ENCODE measurements around the gene COPB1. TPM values are rescaled to one million over a fixed set of nuclear protein-coding genes. Genes with fewer than 3 reads are reported as not detected.

The COPB1 gene
- total and polyA plus RNA-seq, 9 of the 15 experiments (the other 6 are each of a cell fraction or from before 2014, with no cell fraction given): 64.7 to 188 (median 91.6) TPM

DNA sequence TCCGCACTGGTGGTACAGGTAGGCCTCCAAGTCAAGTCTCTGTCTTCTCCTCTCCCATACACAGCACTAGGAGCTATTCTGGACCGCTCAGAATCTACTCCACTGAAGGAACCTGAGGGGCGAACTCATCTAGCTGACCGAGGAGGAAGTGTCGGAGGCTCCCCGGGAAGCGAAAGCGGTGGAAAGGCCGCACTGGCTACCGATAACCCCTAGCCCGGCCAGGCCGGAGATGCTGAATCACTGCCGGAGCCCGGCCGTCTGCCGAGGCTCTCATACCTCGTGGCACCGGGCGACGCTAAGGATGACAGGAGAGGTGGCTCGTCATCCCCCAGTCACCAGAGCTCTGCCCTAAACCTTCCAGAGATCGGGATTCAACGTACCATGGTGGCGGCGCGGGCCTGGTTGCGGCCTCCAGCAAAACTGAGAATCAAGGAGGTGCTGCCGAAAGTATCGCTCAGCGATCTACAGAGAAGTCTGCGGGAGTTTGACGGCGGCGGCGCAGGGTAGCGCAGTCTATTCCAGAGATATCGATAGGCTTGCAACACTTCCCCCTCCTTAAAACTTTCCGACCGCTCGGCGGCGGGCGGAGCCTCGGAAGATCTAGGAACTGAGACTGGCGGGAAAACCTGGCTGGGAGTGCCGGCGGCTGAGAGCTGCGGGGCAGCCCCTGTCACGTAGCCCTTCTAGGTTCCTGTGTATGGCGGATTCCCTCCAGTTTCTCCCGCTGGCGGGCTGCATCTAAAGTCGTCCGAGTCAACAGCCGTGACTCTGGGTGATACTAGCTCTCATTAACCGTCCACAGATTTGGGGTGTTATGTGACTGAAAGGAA lies 20.5 kb upstream of the COPB1 start, which contains the start of gene PSMA1 (continued):
- TF ChIP-seq ZKSCAN1 (IDR thresholded peaks at IDR 0.05; ENCODE audit: low read depth, low read length) (peak; percentile 15; the same call in 1 of the 2 replicates), PRPF4 (IDR thresholded peaks at IDR 0.05; ENCODE audit: insufficient read depth, low read depth, low read length, poor library complexity, severe bottlenecking) (no peak), POLR2H (tag; IDR thresholded peaks at IDR 0.05; ENCODE audit: low read depth) (peak; percentile 85), PATZ1 (CRISPR knock-in tag; IDR thresholded peaks at IDR 0.05; ENCODE audit: borderline replicate concordance) (no peak), CC2D1A (IDR thresholded peaks at IDR 0.05) (no peak), ZNF232 (CRISPR knock-in tag; IDR thresholded peaks at IDR 0.05) (no peak), ETV5 (CRISPR knock-in tag; IDR thresholded peaks at IDR 0.05; ENCODE audit: low read depth) (peak; percentile 88), ZNF3 (CRISPR knock-in tag; IDR thresholded peaks at IDR 0.05) (no peak), FIP1L1 (IDR thresholded peaks at IDR 0.05; ENCODE audit: low read depth, low read length, poor library complexity, severe bottlenecking) (no peak), GTF2E2 (tag; IDR thresholded peaks at IDR 0.05) (peak; percentile 53; the same call in 1 of the 2 replicates), TOE1 (IDR thresholded peaks at IDR 0.05; ENCODE audit: borderline replicate concordance) (peak; percentile 94), TOE1 (CRISPR knock-in tag; IDR thresholded peaks at IDR 0.05; ENCODE audit: borderline replicate concordance, low read depth) (no peak), RBM14 (IDR thresholded peaks at IDR 0.05; ENCODE audit: borderline replicate concordance, insufficient read depth, low read depth, low read length) (no peak), ZBTB34 (CRISPR knock-in tag; IDR thresholded peaks at IDR 0.05) (no peak), BDP1 (IDR thresholded peaks at IDR 0.05; ENCODE audit: insufficient read depth, insufficient read length) (no peak), TCF3 (CRISPR knock-in tag; IDR thresholded peaks at IDR 0.05) (peak; percentile 17; the same call in 1 of the 2 replicates), PML (IDR thresholded peaks at IDR 0.05; ENCODE audit: low read length) (peak; percentile 78; the same call in 1 of the 2 replicates), FOXP1 (CRISPR knock-in tag; IDR thresholded peaks at IDR 0.05) (peak; percentile 89)
- TF ChIP-seq, protein P1, sequence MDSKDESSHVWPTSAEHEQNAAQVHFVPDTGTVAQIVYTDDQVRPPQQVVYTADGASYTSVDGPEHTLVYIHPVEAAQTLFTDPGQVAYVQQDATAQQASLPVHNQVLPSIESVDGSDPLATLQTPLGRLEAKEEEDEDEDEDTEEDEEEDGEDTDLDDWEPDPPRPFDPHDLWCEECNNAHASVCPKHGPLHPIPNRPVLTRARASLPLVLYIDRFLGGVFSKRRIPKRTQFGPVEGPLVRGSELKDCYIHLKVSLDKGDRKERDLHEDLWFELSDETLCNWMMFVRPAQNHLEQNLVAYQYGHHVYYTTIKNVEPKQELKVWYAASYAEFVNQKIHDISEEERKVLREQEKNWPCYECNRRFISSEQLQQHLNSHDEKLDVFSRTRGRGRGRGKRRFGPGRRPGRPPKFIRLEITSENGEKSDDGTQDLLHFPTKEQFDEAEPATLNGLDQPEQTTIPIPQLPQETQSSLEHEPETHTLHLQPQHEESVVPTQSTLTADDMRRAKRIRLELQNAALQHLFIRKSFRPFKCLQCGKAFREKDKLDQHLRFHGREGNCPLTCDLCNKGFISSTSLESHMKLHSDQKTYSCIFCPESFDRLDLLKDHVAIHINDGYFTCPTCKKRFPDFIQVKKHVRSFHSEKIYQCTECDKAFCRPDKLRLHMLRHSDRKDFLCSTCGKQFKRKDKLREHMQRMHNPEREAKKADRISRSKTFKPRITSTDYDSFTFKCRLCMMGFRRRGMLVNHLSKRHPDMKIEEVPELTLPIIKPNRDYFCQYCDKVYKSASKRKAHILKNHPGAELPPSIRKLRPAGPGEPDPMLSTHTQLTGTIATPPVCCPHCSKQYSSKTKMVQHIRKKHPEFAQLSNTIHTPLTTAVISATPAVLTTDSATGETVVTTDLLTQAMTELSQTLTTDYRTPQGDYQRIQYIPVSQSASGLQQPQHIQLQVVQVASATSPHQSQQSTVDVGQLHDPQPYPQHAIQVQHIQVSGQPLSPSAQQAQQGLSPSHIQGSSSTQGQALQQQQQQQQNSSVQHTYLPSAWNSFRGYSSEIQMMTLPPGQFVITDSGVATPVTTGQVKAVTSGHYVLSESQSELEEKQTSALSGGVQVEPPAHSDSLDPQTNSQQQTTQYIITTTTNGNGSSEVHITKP (IDR thresholded peaks at IDR 0.05; ENCODE audit: partially characterized antibody): peak; percentile 80

Measured in K562 (cell line).